C4-2B (cell line): ENCODE data around the gene GDF2.

Experiments
- ZFX ChIP-seq: fragments of 450-650 bp; IDR thresholded peaks from 2 replicates; pipeline ENCODE4 v1.6.1; 2017
- TF ChIP-seq, protein P1 (sequence below): fragments of 450-650 bp; conservative IDR thresholded peaks from 2 replicates; pipeline ENCODE4 v1.5.1; 2017; ENCODE audit warnings: mild to moderate bottlenecking

DNA sequence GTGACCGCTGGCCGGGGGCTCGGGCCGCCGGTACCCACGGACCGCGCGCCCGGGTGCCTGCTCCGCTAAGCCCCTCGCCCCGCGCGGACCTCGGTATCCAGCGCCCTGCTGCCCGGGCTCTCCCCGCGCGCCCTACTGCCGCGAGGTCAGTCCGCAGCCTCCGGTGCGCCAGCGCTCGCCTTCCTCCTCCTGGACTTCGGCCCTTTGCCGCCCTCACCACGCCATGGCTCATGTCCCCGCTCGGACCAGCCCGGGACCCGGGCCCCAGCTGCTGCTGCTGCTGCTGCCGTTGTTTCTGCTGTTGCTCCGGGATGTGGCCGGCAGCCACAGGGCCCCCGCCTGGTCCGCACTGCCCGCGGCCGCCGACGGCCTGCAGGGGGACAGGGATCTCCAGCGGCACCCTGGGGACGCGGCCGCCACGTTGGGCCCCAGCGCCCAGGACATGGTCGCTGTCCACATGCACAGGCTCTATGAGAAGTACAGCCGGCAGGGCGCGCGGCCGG lies 21.8 kb upstream of the GDF2 start:
- TF ChIP-seq, protein P1, sequence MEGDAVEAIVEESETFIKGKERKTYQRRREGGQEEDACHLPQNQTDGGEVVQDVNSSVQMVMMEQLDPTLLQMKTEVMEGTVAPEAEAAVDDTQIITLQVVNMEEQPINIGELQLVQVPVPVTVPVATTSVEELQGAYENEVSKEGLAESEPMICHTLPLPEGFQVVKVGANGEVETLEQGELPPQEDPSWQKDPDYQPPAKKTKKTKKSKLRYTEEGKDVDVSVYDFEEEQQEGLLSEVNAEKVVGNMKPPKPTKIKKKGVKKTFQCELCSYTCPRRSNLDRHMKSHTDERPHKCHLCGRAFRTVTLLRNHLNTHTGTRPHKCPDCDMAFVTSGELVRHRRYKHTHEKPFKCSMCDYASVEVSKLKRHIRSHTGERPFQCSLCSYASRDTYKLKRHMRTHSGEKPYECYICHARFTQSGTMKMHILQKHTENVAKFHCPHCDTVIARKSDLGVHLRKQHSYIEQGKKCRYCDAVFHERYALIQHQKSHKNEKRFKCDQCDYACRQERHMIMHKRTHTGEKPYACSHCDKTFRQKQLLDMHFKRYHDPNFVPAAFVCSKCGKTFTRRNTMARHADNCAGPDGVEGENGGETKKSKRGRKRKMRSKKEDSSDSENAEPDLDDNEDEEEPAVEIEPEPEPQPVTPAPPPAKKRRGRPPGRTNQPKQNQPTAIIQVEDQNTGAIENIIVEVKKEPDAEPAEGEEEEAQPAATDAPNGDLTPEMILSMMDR, result no peak
- no peak for TF ChIP-seq ZFX
